ENCODE data around the gene SLC5A11.

Gene SLC5A11

DNA sequence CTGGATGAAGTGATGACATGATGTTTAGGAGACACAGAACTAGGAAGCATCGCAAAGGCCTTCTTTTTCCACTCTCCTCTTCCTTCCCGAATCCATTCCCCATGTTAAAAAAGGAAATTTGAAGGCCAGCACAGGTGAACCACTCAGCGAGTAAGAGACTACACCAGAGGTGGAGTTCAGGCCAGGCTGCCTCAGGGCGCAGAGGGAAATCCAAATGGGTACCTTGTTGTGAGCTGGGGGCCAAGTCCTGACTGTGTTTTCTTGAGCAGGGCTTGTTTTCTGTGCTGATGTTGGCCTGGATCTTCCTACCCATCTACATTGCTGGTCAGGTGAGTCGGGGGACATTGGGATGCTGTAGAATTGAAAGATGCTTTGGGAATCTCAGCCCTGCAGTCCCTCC is 26.1 kb downstream of the SLC5A11 start:
- H3K9me3 ChIP-seq (ENCODE audit: control insufficient read depth, low read length): no peaks in the 10 kb centered on the region
- no peak overlapping the region for H3K4me2 ChIP-seq (ENCODE audit: low read length)
- no peak overlapping the region for H3K4me3 ChIP-seq (ENCODE audit: low read depth, low read length)
- no peak overlapping the region for H2AFZ ChIP-seq
- H3K9ac ChIP-seq: no peak overlapping the region
- no peaks in the 10 kb centered on the region for H3K79me2 ChIP-seq
- no peaks in the 10 kb centered on the region for H3K4me1 ChIP-seq
- no peaks in the 10 kb centered on the region for H3K27me3 ChIP-seq (ENCODE audit: control insufficient read depth, insufficient read depth, low read length)
- TF ChIP-seq, protein P1, sequence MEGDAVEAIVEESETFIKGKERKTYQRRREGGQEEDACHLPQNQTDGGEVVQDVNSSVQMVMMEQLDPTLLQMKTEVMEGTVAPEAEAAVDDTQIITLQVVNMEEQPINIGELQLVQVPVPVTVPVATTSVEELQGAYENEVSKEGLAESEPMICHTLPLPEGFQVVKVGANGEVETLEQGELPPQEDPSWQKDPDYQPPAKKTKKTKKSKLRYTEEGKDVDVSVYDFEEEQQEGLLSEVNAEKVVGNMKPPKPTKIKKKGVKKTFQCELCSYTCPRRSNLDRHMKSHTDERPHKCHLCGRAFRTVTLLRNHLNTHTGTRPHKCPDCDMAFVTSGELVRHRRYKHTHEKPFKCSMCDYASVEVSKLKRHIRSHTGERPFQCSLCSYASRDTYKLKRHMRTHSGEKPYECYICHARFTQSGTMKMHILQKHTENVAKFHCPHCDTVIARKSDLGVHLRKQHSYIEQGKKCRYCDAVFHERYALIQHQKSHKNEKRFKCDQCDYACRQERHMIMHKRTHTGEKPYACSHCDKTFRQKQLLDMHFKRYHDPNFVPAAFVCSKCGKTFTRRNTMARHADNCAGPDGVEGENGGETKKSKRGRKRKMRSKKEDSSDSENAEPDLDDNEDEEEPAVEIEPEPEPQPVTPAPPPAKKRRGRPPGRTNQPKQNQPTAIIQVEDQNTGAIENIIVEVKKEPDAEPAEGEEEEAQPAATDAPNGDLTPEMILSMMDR (IDR thresholded peaks at IDR 0.05): no peak
- no peak overlapping the region for H3K27ac ChIP-seq
- H3K36me3 ChIP-seq (ENCODE audit: control insufficient read depth, insufficient read depth, low read length): no peaks in the 10 kb centered on the region

DNA sequence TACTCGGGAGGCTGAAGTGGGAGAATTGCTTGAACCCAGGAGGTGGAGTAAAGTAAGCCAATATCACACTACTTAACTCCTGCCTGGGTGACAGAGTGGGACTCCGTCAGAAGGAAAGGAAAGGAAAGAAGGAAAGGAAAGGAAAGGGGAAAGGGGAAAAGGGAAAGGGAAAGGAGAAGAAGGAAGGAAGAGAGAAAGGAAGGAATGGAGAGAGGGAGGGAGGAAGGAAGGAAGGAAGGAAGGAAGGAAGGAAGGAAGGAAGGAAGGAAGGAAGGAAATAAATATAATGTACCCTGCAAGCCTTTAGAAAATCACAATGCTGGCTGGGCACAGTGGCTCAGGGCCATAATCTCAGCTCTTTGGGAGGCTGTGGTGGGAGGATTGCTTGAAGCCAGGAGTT is 27.3 kb downstream of the SLC5A11 start:
- Histone ChIP-seq H3K4me3 (ENCODE audit: low read depth, low read length) (no peak overlapping the region), H3K79me2 (no peaks in the 10 kb centered on the region), H3K27me3 (ENCODE audit: control insufficient read depth, insufficient read depth, low read length) (no peaks in the 10 kb centered on the region), H3K4me1 (no peaks in the 10 kb centered on the region), H3K36me3 (ENCODE audit: control insufficient read depth, insufficient read depth, low read length) (no peaks in the 10 kb centered on the region), H3K9me3 (ENCODE audit: control insufficient read depth, low read length) (no peaks in the 10 kb centered on the region), H3K27ac (no peak overlapping the region), H3K9ac (no peak overlapping the region), H2AFZ (no peak overlapping the region), H3K4me2 (ENCODE audit: low read length) (no peak overlapping the region)
- TF ChIP-seq, protein P1 (IDR thresholded peaks at IDR 0.05): no peak

DNA sequence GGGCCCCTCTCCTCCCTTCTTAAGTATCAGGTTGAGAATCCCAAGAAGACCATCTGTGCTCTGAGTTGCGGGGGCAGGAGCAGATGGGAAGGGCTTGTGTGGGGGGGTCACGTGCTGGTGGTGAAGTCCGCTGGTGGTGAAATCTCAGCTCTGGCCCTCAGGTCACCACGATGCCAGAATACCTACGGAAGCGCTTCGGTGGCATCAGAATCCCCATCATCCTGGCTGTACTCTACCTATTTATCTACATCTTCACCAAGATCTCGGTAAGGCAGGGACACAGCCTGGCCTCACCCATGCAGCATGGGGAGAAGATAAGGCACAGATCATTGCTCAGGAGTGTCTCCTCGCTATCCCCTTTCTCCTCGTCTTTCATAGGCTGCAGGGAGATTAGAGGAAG is 29.7 kb downstream of the SLC5A11 start:
- TF ChIP-seq, protein P1 (IDR thresholded peaks at IDR 0.05): no peak
- Histone ChIP-seq H3K4me3 (ENCODE audit: low read depth, low read length) (no peak overlapping the region), H2AFZ (no peak overlapping the region), H3K9me3 (ENCODE audit: control insufficient read depth, low read length) (no peaks in the 10 kb centered on the region), H3K9ac (no peak overlapping the region), H3K4me1 (no peaks in the 10 kb centered on the region), H3K27me3 (ENCODE audit: control insufficient read depth, insufficient read depth, low read length) (no peaks in the 10 kb centered on the region), H3K4me2 (ENCODE audit: low read length) (no peak overlapping the region), H3K36me3 (ENCODE audit: control insufficient read depth, insufficient read depth, low read length) (no peaks in the 10 kb centered on the region), H3K27ac (no peak overlapping the region), H3K79me2 (no peaks in the 10 kb centered on the region)

DNA sequence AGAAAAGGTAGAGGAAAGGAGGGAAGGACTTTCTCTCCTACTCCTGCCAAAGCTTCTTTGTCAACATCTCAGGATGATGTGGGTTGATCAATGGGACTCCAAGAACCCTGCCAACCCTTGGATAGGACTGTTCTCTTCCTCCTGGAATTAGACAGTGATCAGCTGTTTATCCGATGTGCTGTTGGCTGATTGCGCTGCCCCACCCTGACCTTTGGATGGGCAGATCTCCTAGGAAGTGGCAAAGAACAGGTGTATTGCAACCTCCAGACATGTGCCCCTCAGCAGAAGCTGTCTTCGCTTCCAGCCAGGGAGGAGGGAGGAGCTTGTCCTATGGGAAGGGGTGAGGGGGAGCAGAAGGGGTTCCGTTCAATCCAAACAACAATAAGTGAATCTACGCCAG is 30.5 kb downstream of the SLC5A11 start:
- H3K4me1 ChIP-seq: no peaks in the 10 kb centered on the region
- H3K4me3 ChIP-seq (ENCODE audit: low read depth, low read length): no peak overlapping the region
- H3K36me3 ChIP-seq (ENCODE audit: control insufficient read depth, insufficient read depth, low read length): no peaks in the 10 kb centered on the region
- H2AFZ ChIP-seq: no peak overlapping the region
- TF ChIP-seq, protein P1 (IDR thresholded peaks at IDR 0.05): no peak
- no peak overlapping the region for H3K27ac ChIP-seq
- no peak overlapping the region for H3K9ac ChIP-seq
- H3K4me2 ChIP-seq (ENCODE audit: low read length): no peak overlapping the region
- no peaks in the 10 kb centered on the region for H3K27me3 ChIP-seq (ENCODE audit: control insufficient read depth, insufficient read depth, low read length)
- H3K9me3 ChIP-seq (ENCODE audit: control insufficient read depth, low read length): no peaks in the 10 kb centered on the region
- no peaks in the 10 kb centered on the region for H3K79me2 ChIP-seq

DNA sequence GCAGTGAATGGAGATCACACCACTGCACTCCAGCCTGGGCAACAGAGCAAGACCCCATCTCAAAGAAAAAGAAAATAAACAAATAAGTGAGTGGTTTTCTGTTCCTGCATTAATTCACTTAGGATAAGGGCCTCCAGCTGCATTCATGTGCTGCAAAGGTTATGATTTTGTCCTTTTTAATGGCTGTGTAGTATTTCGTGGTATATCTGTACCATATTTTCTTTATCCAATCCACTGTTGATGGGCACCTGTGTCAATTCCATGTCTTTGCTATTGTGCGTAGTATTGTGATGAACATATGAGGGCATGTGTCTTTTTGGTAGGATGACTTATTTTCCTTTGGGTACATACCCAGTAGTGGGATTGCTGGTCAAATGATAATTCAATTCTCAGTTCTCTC is 33.9 kb downstream of the SLC5A11 start:
- no peak overlapping the region for H2AFZ ChIP-seq
- no peaks in the 10 kb centered on the region for H3K4me1 ChIP-seq
- no peak overlapping the region for H3K4me2 ChIP-seq (ENCODE audit: low read length)
- H3K9me3 ChIP-seq (ENCODE audit: control insufficient read depth, low read length): no peaks in the 10 kb centered on the region
- H3K27ac ChIP-seq: no peak overlapping the region
- TF ChIP-seq, protein P1 (IDR thresholded peaks at IDR 0.05): no peak
- H3K36me3 ChIP-seq (ENCODE audit: control insufficient read depth, insufficient read depth, low read length): no peaks in the 10 kb centered on the region
- H3K4me3 ChIP-seq (ENCODE audit: low read depth, low read length): no peak overlapping the region
- no peaks in the 10 kb centered on the region for H3K79me2 ChIP-seq
- no peak overlapping the region for H3K9ac ChIP-seq
- no peaks in the 10 kb centered on the region for H3K27me3 ChIP-seq (ENCODE audit: control insufficient read depth, insufficient read depth, low read length)

All from parathyroid adenoma (tissue), 2 donors.